GM08714 (cell line): ENCODE measurements around the gene CTIF.

Source experiments
- H3K4me3 ChIP-seq: fragments of 200-500 bp; sonication (Bioruptor generic); 2 replicates; pipeline ENCODE4 v1.5.1; 2014; ENCODE audit warnings: mild to moderate bottlenecking, low read length, inconsistent platforms
- ZNF274 ChIP-seq: IDR thresholded peaks from 2 replicates; pipeline ENCODE4 v1.6.1; 2012; ENCODE audit warnings: mild to moderate bottlenecking, low read depth, low read length

The CTIF gene

GRCh38 chr18:48750485-48751175 lies 211.8 kb downstream of the CTIF start:
- no peak overlapping the region for H3K4me3 ChIP-seq
- no peak for TF ChIP-seq ZNF274

- no peak overlapping the region for H3K4me3 ChIP-seq
- no peak for TF ChIP-seq ZNF274
Observed at GRCh38 chr18:48751727-48752468, 213.1 kb downstream of the CTIF start.

- H3K4me3 ChIP-seq: no peak overlapping the region
- TF ChIP-seq ZNF274: no peak
Observed at GRCh38 chr18:48752478-48752877, 213.6 kb downstream of the CTIF start.

GRCh38 chr18:48752928-48753327 lies 214.1 kb downstream of the CTIF start:
- no peak for TF ChIP-seq ZNF274
- H3K4me3 ChIP-seq: no peak overlapping the region

- H3K4me3 ChIP-seq: no peak overlapping the region
- TF ChIP-seq ZNF274: no peak
Observed at GRCh38 chr18:48753691-48754090, 214.9 kb downstream of the CTIF start.

- H3K4me3 ChIP-seq: no peak overlapping the region
- TF ChIP-seq ZNF274: no peak
Observed at GRCh38 chr18:48754559-48754958, 215.7 kb downstream of the CTIF start.

GRCh38 chr18:48754993-48755473 lies 216.2 kb downstream of the CTIF start:
- no peak for TF ChIP-seq ZNF274
- no peak overlapping the region for H3K4me3 ChIP-seq

- H3K4me3 ChIP-seq: no peak overlapping the region
- no peak for TF ChIP-seq ZNF274
Observed at GRCh38 chr18:48756511-48757226, 217.8 kb downstream of the CTIF start.

- H3K4me3 ChIP-seq: no peak overlapping the region
- TF ChIP-seq ZNF274: no peak
Observed at GRCh38 chr18:48757367-48757766, 218.5 kb downstream of the CTIF start.

- H3K4me3 ChIP-seq: no peak overlapping the region
- no peak for TF ChIP-seq ZNF274
Observed at GRCh38 chr18:48757906-48758305, 219.1 kb downstream of the CTIF start.

- no peak overlapping the region for H3K4me3 ChIP-seq
- TF ChIP-seq ZNF274: no peak
Observed at GRCh38 chr18:48761582-48761981, 222.8 kb downstream of the CTIF start.

GRCh38 chr18:48762022-48762421 lies 223.2 kb downstream of the CTIF start:
- H3K4me3 ChIP-seq: no peak overlapping the region
- no peak for TF ChIP-seq ZNF274

GRCh38 chr18:48762836-48763718 lies 224.2 kb downstream of the CTIF start:
- no peak for TF ChIP-seq ZNF274

GRCh38 chr18:48763719-48764100 lies 224.9 kb downstream of the CTIF start:
- no peak for TF ChIP-seq ZNF274
- H3K4me3 ChIP-seq: no peak overlapping the region

More at GRCh38 chr18:48762836-48763718, 224.2 kb downstream of the CTIF start:
- H3K4me3 ChIP-seq: no peak overlapping the region
